K562 (cell line): ENCODE results near the gene EVPL. TPM values are rescaled to one million over a fixed set of nuclear protein-coding genes. Genes with fewer than 3 reads are reported as not detected.
A peak's percentile ranks its signal among the peaks of the same experiment; 100 is the strongest.

Experiments used
- ATF1 ChIP-seq, 2 experiments: fragments of 450-650 bp in 1 of 2; IDR thresholded peaks; 2 replicates each; pipeline ENCODE4 v1.6.1; 2016; ENCODE audit warnings: missing compliant biosample characterization in 1 of 2, missing genetic modification characterization in 1 of 2
- ATF4 ChIP-seq: fragments of 450-650 bp; formaldehyde crosslinking; IDR thresholded peaks from 2 replicates; pipeline ENCODE4 v1.4.0; 2022; ENCODE audit warnings: mild to moderate bottlenecking, moderate library complexity
- BACH1 ChIP-seq: fragments of 200-800 bp; sonication (Bioruptor generic); IDR thresholded peaks from 2 replicates; pipeline ENCODE4 v1.6.1; 2016; ENCODE audit warnings: missing genetic modification characterization, missing compliant biosample characterization
- CCNT2 ChIP-seq: IDR thresholded peaks from 2 replicates; pipeline ENCODE4 v1.6.1; 2011; ENCODE audit warnings: borderline replicate concordance, low read depth, mild to moderate bottlenecking, moderate library complexity, mixed read lengths, low read length; ENCODE audit not compliant: insufficient read length; ENCODE audit errors: extremely low read depth
- CHD4 ChIP-seq: fragments of 200-600 bp; sonication (generic); IDR thresholded peaks from 3 replicates; pipeline ENCODE4 v1.6.1; 2012; ENCODE audit warnings: low read depth, mild to moderate bottlenecking, mixed read lengths, low read length, inconsistent platforms; ENCODE audit not compliant: insufficient read depth, insufficient replicate concordance, poor library complexity, severe bottlenecking
- ERF ChIP-seq: fragments of 450-650 bp; formaldehyde crosslinking; IDR thresholded peaks from 2 replicates; pipeline ENCODE4 v1.4.0; 2020; ENCODE audit warnings: mild to moderate bottlenecking, mixed read lengths
- ETV6 ChIP-seq, 3 experiments: fragments of 150-350 bp in 1 of 3; sonication (generic) in 1 of 3; formaldehyde crosslinking in 1 of 3; IDR thresholded peaks; 2 replicates each; pipeline versions ENCODE4 v1.6.1 to v1.8.0; 2014 to 2022; ENCODE audit warnings: borderline replicate concordance in 2 of 3, low read depth in 2 of 3, antibody characterized with exemption in 1 of 3, low read length in 1 of 3, mild to moderate bottlenecking in 1 of 3, missing genetic modification reagents in 1 of 3
- FOXM1 ChIP-seq, 2 experiments: fragments of 450-650 bp in 1 of 2; sonication (generic) in 1 of 2; formaldehyde crosslinking in 1 of 2; IDR thresholded peaks; 2 replicates each; pipeline versions ENCODE4 v1.6.1 to v1.9.0; 2017 to 2022; ENCODE audit warnings: low read depth in 2 of 2, mild to moderate bottlenecking in 2 of 2, missing genetic modification reagents in 1 of 2, moderate library complexity in 1 of 2
- GATAD2A ChIP-seq: fragments of 450-650 bp; IDR thresholded peaks from 2 replicates; pipeline ENCODE4 v1.6.1; 2017
- JUND ChIP-seq, 2 experiments: IDR thresholded peaks; 2 replicates in 1 of 2; 3 replicates in 1 of 2; pipeline ENCODE4 v1.6.1; 2011; ENCODE audit warnings: borderline replicate concordance in 2 of 2, low read depth in 2 of 2, low read length in 2 of 2, improper control_type of control experiment in 1 of 2, missing biosample characterization in 1 of 2, missing genetic modification characterization in 1 of 2, missing genetic modification reagents in 1 of 2
- KAT7 ChIP-seq: sonication (generic); formaldehyde crosslinking; IDR thresholded peaks from 2 replicates; pipeline ENCODE4 v1.8.0; 2022; ENCODE audit warnings: missing genetic modification reagents, mild to moderate bottlenecking, borderline replicate concordance
- RUNX1 ChIP-seq: sonication (generic); IDR thresholded peaks from 2 replicates; pipeline ENCODE4 v1.6.1; 2016; ENCODE audit warnings: antibody characterized with exemption, low read depth
- SMAD1 ChIP-seq: fragments of 150-350 bp; IDR thresholded peaks from 2 replicates; pipeline ENCODE4 v1.6.1; 2014; ENCODE audit warnings: low read length, low read depth; ENCODE audit not compliant: partially characterized antibody
- ZBTB11 ChIP-seq, 3 experiments: fragments of 200-800 bp in 1 of 3; fragments of 250-450 bp in 1 of 3; fragments of 450-650 bp in 1 of 3; sonication (Bioruptor Pico) in 1 of 3; sonication (Bioruptor generic) in 1 of 3; formaldehyde crosslinking in 1 of 3; IDR thresholded peaks; 2 replicates each; pipeline versions ENCODE4 v1.6.1 to v1.8.0; 2016 to 2022; ENCODE audit warnings: mild to moderate bottlenecking in 2 of 3, missing genetic modification characterization in 2 of 3, missing compliant biosample characterization in 1 of 3, moderate library complexity in 1 of 3
- ZNF639 ChIP-seq, 2 experiments: fragments of 200-800 bp in 1 of 2; sonication (Bioruptor generic) in 1 of 2; sonication (generic) in 1 of 2; formaldehyde crosslinking in 1 of 2; IDR thresholded peaks in 1 of 2; conservative IDR thresholded peaks in 1 of 2; 2 replicates each; pipeline versions ENCODE4 v1.5.0 to v1.6.1; 2016 to 2020; ENCODE audit warnings: missing compliant biosample characterization in 1 of 2, missing genetic modification characterization in 1 of 2, missing genetic modification reagents in 1 of 2
- ZNF766 ChIP-seq: fragments of 200-800 bp; sonication (Bioruptor generic); conservative IDR thresholded peaks from 2 replicates; pipeline ENCODE4 v1.6.1; 2016; ENCODE audit warnings: missing genetic modification characterization, missing compliant biosample characterization
- polyA plus RNA-seq, 8 experiments: library from polyadenylated mRNA; depleted of rRNA in 4 of 8; stranded (reverse) in 5 of 8; unstranded in 3 of 8; fragments of >200 nt; fragmentation: Nextera tagmentation in 2 of 8; fragmentation: Illumina TruSeq in 1 of 8; extraction: Ambion mirVana in 2 of 8; extraction: Trizol in 1 of 8; gene quantifications; 2 replicates each; pipeline versions ENCODE4 v1.2.1 to v1.2.3, GENCODE V29; 2011 to 2014; ENCODE audit warnings: inconsistent platforms in 1 of 8, missing spikeins in 1 of 8
- total RNA-seq, 7 experiments: library from RNA; depleted of rRNA in 6 of 7; stranded (reverse); fragments of >200 nt in 6 of 7; fragmentation: Illumina TruSeq in 2 of 7; extraction: Trizol in 2 of 7; gene quantifications; 2 replicates each; pipeline versions ENCODE4 v1.2.1 to v1.2.3, GENCODE V29; 2011 to 2021; ENCODE audit warnings: low replicate concordance in 1 of 7

Gene EVPL
- total and polyA plus RNA-seq, 9 of the 15 experiments (the other 6 are each of a cell fraction or from before 2014, with no cell fraction given): 0.08 to 0.18 (median 0.16) TPM; not detected in 5

- TF ChIP-seq ZBTB11 (CRISPR knock-in tag; IDR thresholded peaks at IDR 0.05): peak in 1 of 3 experiments; percentile 58; a peak in 2 of 6 replicates
- no peak for TF ChIP-seq ATF1 (CRISPR knock-in tag; IDR thresholded peaks at IDR 0.05)
- peak; percentile 23; the same call in 1 of the 2 replicates for TF ChIP-seq ATF1 (tag; IDR thresholded peaks at IDR 0.05)
- no peak for TF ChIP-seq CHD4
- TF ChIP-seq GATAD2A: no peak
- TF ChIP-seq ETV6 (IDR thresholded peaks at IDR 0.05; ENCODE audit: borderline replicate concordance in 1 of 2, low read depth in 2 of 2, low read length in 1 of 2): peak; percentile 94 to 98
- TF ChIP-seq ETV6 (CRISPR knock-in tag; IDR thresholded peaks at IDR 0.05; ENCODE audit: borderline replicate concordance): no peak
- TF ChIP-seq SMAD1: peak; percentile 69
- peak; percentile 43; the same call in 1 of the 2 replicates for TF ChIP-seq BACH1 (tag)
- TF ChIP-seq ZNF766: peak; percentile 86
- 0 out of 2 replicates have a peak, but pooled peaks have one; percentile 69 for TF ChIP-seq RUNX1
- peak; percentile 92 for TF ChIP-seq CCNT2
- peak; percentile 43; the same call in 1 of the 2 replicates for TF ChIP-seq KAT7 (CRISPR knock-in tag)
- TF ChIP-seq ZNF639 (CRISPR knock-in tag; conservative IDR thresholded peaks at IDR 0.05 in 1 of 2, IDR thresholded peaks at IDR 0.05 in 1 of 2): peak in 1 of 2 experiments; percentile 68; a peak in 1 of 4 replicates
- 0 out of 2 replicates have a peak, but pooled peaks have one; percentile 9 for TF ChIP-seq ATF4 (CRISPR knock-in tag)
- no peak for TF ChIP-seq ERF (CRISPR knock-in tag)
- peak; percentile 91 for TF ChIP-seq FOXM1 (IDR thresholded peaks at IDR 0.05; ENCODE audit: low read depth)
- TF ChIP-seq FOXM1 (CRISPR knock-in tag; IDR thresholded peaks at IDR 0.05; ENCODE audit: low read depth): no peak
- peak; percentile 74 for TF ChIP-seq JUND (IDR thresholded peaks at IDR 0.05; ENCODE audit: borderline replicate concordance, low read depth, low read length)
- TF ChIP-seq JUND (tag; IDR thresholded peaks at IDR 0.05; ENCODE audit: borderline replicate concordance, low read depth, low read length): peak; percentile 68; the same call in 1 of the 3 replicates
These were observed 57.0 kb downstream of the EVPL start (continued) for GRCh38 chr17:75970011-75970523.
